HCT116 (cell line): Measurements from ENCODE around the gene SLIT1. TPM values are rescaled to one million over a fixed set of nuclear protein-coding genes. Genes with fewer than 3 reads are reported as not detected.

Source experiments
- ATAC-seq: fragments of 200-7000 bp; cut with Tn5 transposase; 2 replicates; pipeline ENCODE4 v1.9.1; 2020; ENCODE audit warnings: mild to moderate bottlenecking, moderate library complexity
- BruUV-seq: library from RNA; stranded (reverse); fragments of 400-500 nt; replicated peaks from 2 replicates; lab custom pipeline; 2021; lab: Mats Ljungman, UMichigan
- CTCF ChIA-PET: fragments of 300-600 bp; sonication (Branson Sonifier 250); formaldehyde crosslinking; loops from one replicate; lab custom pipeline; 2021; ENCODE audit warnings: antibody characterized with exemption; lab: Charles Lee
- POLR2A ChIA-PET: fragments of 300-600, 350-600 bp; sonication (Branson Sonifier 250); formaldehyde crosslinking; loops from one replicate; lab custom pipeline; 2021; ENCODE audit warnings: antibody characterized with exemption; lab: Charles Lee
- RAD21 ChIA-PET, 2 experiments: fragments of 300-600 bp; sonication (Branson Sonifier 250); formaldehyde crosslinking; loops; one replicate each; lab custom pipeline; 2023; ENCODE audit warnings: low total read pairs in 2 of 2; ENCODE audit not compliant: uncharacterized antibody in 2 of 2, unreplicated experiment in 2 of 2, low non-redundant PET in 1 of 2; lab: Charles Lee
- DNase-seq: peaks from one replicate; pipeline ENCODE4 v3.0.0-alpha.2; 2010; ENCODE audit warnings: low read depth, low spot score
- H2AFZ ChIP-seq: fragments of 200-600 bp; shearing (Covaris generic), sonication (generic); 2 replicates; pipeline ENCODE4 v1.6.1; 2017; ENCODE audit warnings: low read depth, mixed run types, mixed read lengths, antibody characterized with exemption, low read length; ENCODE audit not compliant: poor library complexity, severe bottlenecking
- H3K27ac ChIP-seq: 2 replicates; pipeline ENCODE4 v1.5.1; 2012; ENCODE audit warnings: low read depth, low read length
- H3K27me3 ChIP-seq: fragments of 200-600 bp; sonication (generic); 2 replicates; pipeline ENCODE4 v1.6.1; 2016; ENCODE audit warnings: mixed run types, low read length, mixed read lengths; ENCODE audit not compliant: insufficient read depth
- H3K36me3 ChIP-seq, 2 experiments: fragments of 200-500 bp in 1 of 2; fragments of 200-600 bp in 1 of 2; sonication (Bioruptor generic) in 1 of 2; sonication (generic) in 1 of 2; 2 replicates each; pipeline versions ENCODE4 v1.5.1 to v1.6.1; 2014 to 2016; ENCODE audit warnings: low read length in 2 of 2, inconsistent platforms in 1 of 2, mixed read lengths in 1 of 2, mixed run types in 1 of 2; ENCODE audit not compliant: insufficient read depth in 2 of 2, control insufficient read depth in 1 of 2
- H3K4me1 ChIP-seq, 2 experiments: fragments of 200-600 bp in 1 of 2; sonication (generic) in 1 of 2; 2 replicates each; pipeline versions ENCODE4 v1.5.1 to v1.6.1; 2012 to 2017; ENCODE audit warnings: low read length in 2 of 2, inconsistent platforms in 1 of 2, mild to moderate bottlenecking in 1 of 2, mixed read lengths in 1 of 2, mixed run types in 1 of 2, moderate library complexity in 1 of 2; ENCODE audit not compliant: insufficient read depth in 2 of 2, control insufficient read depth in 1 of 2
- H3K4me2 ChIP-seq: fragments of 200-600 bp; sonication (generic); 2 replicates; pipeline ENCODE4 v1.6.1; 2017; ENCODE audit warnings: mixed run types, low read length, mixed read lengths
- H3K4me3 ChIP-seq, 2 experiments: fragments of 200-600 bp in 1 of 2; sonication (generic) in 1 of 2; replicated peaks in 1 of 2; 2 replicates each; pipeline ENCODE4 v1.5.1; 2011 to 2016; ENCODE audit warnings: low read length in 2 of 2, control low read depth in 1 of 2, low read depth in 1 of 2, mild to moderate bottlenecking in 1 of 2, mixed read lengths in 1 of 2, mixed run types in 1 of 2
- H3K79me2 ChIP-seq: fragments of 200-600 bp; sonication (generic); 2 replicates; pipeline ENCODE4 v1.6.1; 2017; ENCODE audit warnings: mild to moderate bottlenecking, mixed run types, low read length, moderate library complexity, mixed read lengths; ENCODE audit not compliant: insufficient read depth
- H3K9ac ChIP-seq: fragments of 200-600 bp; sonication (generic); 2 replicates; pipeline ENCODE4 v1.6.1; 2016; ENCODE audit warnings: low read length, mixed read lengths
- H3K9me2 ChIP-seq: fragments of 200-600 bp; sonication (generic), shearing (Covaris generic); 2 replicates; pipeline ENCODE4 v1.6.1; 2017; ENCODE audit warnings: mixed run types, mild to moderate bottlenecking, moderate library complexity; ENCODE audit not compliant: insufficient read depth
- H3K9me3 ChIP-seq, 2 experiments: fragments of 200-500 bp in 1 of 2; fragments of 200-600 bp in 1 of 2; sonication (Bioruptor generic) in 1 of 2; sonication (generic) in 1 of 2; 2 replicates each; pipeline ENCODE4 v1.6.1; 2014 to 2017; ENCODE audit warnings: low read length in 2 of 2, mixed read lengths in 2 of 2, inconsistent platforms in 1 of 2, low read depth in 1 of 2, mild to moderate bottlenecking in 1 of 2, mixed run types in 1 of 2, moderate library complexity in 1 of 2; ENCODE audit not compliant: control insufficient read depth in 1 of 2, insufficient read depth in 1 of 2
- H4K20me1 ChIP-seq: fragments of 200-600 bp; sonication (generic), shearing (Covaris generic); 2 replicates; pipeline ENCODE4 v1.6.1; 2017; ENCODE audit warnings: mixed run types, mild to moderate bottlenecking, moderate library complexity; ENCODE audit not compliant: insufficient read depth
- CBX3 ChIP-seq: IDR thresholded peaks from 2 replicates; pipeline ENCODE4 v1.6.1; 2012; ENCODE audit warnings: low read depth
- CEBPB ChIP-seq: IDR thresholded peaks from 2 replicates; pipeline ENCODE4 v1.6.1; 2012; ENCODE audit warnings: low read depth
- ELF1 ChIP-seq: IDR thresholded peaks from 2 replicates; pipeline ENCODE4 v1.6.1; 2012; ENCODE audit warnings: low read depth, borderline replicate concordance
- EZH2 ChIP-seq: fragments of 200-600 bp; sonication (generic); IDR thresholded peaks from 2 replicates; pipeline ENCODE4 v1.6.1; 2017; ENCODE audit warnings: antibody characterized with exemption, mixed run types
- FOSL1 ChIP-seq: IDR thresholded peaks from 2 replicates; pipeline ENCODE4 v1.6.1; 2012; ENCODE audit warnings: low read depth
- JUND ChIP-seq: IDR thresholded peaks from 2 replicates; pipeline ENCODE4 v1.6.1; 2012
- MAX ChIP-seq: IDR thresholded peaks from 2 replicates; pipeline ENCODE4 v1.6.1; 2012
- POLR2A ChIP-seq: IDR thresholded peaks from 2 replicates; pipeline ENCODE4 v1.7.0; 2011; ENCODE audit warnings: borderline replicate concordance; ENCODE audit not compliant: insufficient read depth, insufficient read length; ENCODE audit errors: extremely low read depth
- SP1 ChIP-seq: IDR thresholded peaks from 2 replicates; pipeline ENCODE4 v1.6.1; 2012; ENCODE audit warnings: low read depth
- TCF7L2 ChIP-seq: IDR thresholded peaks from 2 replicates; pipeline ENCODE4 v1.7.0; 2011; ENCODE audit warnings: borderline replicate concordance, inconsistent platforms; ENCODE audit not compliant: insufficient read depth, insufficient read length; ENCODE audit errors: extremely low read depth
- YY1 ChIP-seq: IDR thresholded peaks from 2 replicates; pipeline ENCODE4 v1.6.1; 2011; ENCODE audit warnings: low read length, low read depth, moderate library complexity, mild to moderate bottlenecking; ENCODE audit not compliant: insufficient replicate concordance; ENCODE audit errors: extremely low read depth
- intact Hi-C: fragments of 100-400 bp; cut with micrococcal nuclease; formaldehyde crosslinking; loops from 2 replicates; pipeline ENCODE4 v1.10.0; 2022
- total RNA-seq: library from RNA; stranded (reverse); gene quantifications from one replicate; pipeline ENCODE4 v1.2.1, GENCODE V29; 2021; ENCODE audit not compliant: unreplicated experiment

Gene SLIT1
- total RNA-seq, 1 experiment from 2014 or later: 0.42 TPM

- H3K4me2 ChIP-seq: no peak overlapping the region
These were observed 185.8 kb downstream of the SLIT1 start for GRCh38 chr10:96999987-97000386.

GRCh38 chr10:96999337-96999736, 186.4 kb downstream of the SLIT1 start:
- no peaks in the 10 kb centered on the region for H3K9me2 ChIP-seq
- H3K27ac ChIP-seq: no peak overlapping the region
- H3K9me3 ChIP-seq: no peaks in the 10 kb centered on the region
- H3K4me2 ChIP-seq: no peak overlapping the region
- H4K20me1 ChIP-seq: no peaks in the 10 kb centered on the region
- H3K4me3 ChIP-seq: no peak overlapping the region
- RAD21 ChIA-PET: no interaction called here
- no TSS peak for BruUV-seq
- POLR2A ChIA-PET: no interaction called here
- no peaks in the 10 kb centered on the region for H3K4me1 ChIP-seq
- DNase-seq (no peak), ATAC-seq (no peak)
- H2AFZ ChIP-seq: no peak overlapping the region
- intact Hi-C loops: no loop called here
- TF ChIP-seq YY1 (no peak), EZH2 (no peak), JUND (no peak)
- no peaks in the 10 kb centered on the region for H3K36me3 ChIP-seq
- CTCF ChIA-PET: no interaction called here
- H3K9ac ChIP-seq: no peak overlapping the region
- H3K27me3 ChIP-seq: no peaks in the 10 kb centered on the region
- H3K79me2 ChIP-seq: no peaks in the 10 kb centered on the region

More at GRCh38 chr10:96999987-97000386, 185.8 kb downstream of the SLIT1 start:
- POLR2A ChIA-PET: no interaction called here
- no peaks in the 10 kb centered on the region for H3K36me3 ChIP-seq
- no peak for ATAC-seq
- no peak overlapping the region for H2AFZ ChIP-seq
- no peaks in the 10 kb centered on the region for H3K9me2 ChIP-seq
- CTCF ChIA-PET: no interaction called here
- no TSS peak for BruUV-seq
- RAD21 ChIA-PET: no interaction called here
- TF ChIP-seq MAX (no peak), YY1 (no peak), CEBPB (no peak), SP1 (no peak), TCF7L2 (no peak), FOSL1 (no peak), POLR2A (no peak), CBX3 (no peak), ELF1 (no peak)
- H3K27ac ChIP-seq: no peak overlapping the region
- no peaks in the 10 kb centered on the region for H3K9me3 ChIP-seq
- H3K9ac ChIP-seq: no peak overlapping the region
- H3K79me2 ChIP-seq: no peaks in the 10 kb centered on the region
- intact Hi-C loops: no loop called here
- H3K27me3 ChIP-seq: no peaks in the 10 kb centered on the region
- no peak for DNase-seq
- H4K20me1 ChIP-seq: no peaks in the 10 kb centered on the region
- H3K4me3 ChIP-seq: no peak overlapping the region
- H3K4me1 ChIP-seq: no peaks in the 10 kb centered on the region
